IMR-90 (cell line): Measurements from ENCODE around the gene PCDHGB3. TPM values are rescaled to one million over a fixed set of nuclear protein-coding genes. Genes with fewer than 3 reads are reported as not detected.
A peak's percentile ranks its signal among the peaks of the same experiment; 100 is the strongest.

ENCODE experiments used
- ATAC-seq: fragments of 200-7000 bp; cut with Tn5 transposase; 2 replicates; pipeline ENCODE4 v1.9.1; 2020; ENCODE audit warnings: low read depth, mild to moderate bottlenecking, moderate library complexity
- BruUV-seq: library from RNA; stranded (reverse); fragments of 400-500 nt; replicated peaks from 2 replicates; lab custom pipeline; 2021; lab: Mats Ljungman, UMichigan
- CTCF ChIA-PET: fragments of 300-600 bp; formaldehyde crosslinking; extraction: SDS; loops from one replicate; lab custom pipeline; 2021; ENCODE audit warnings: antibody characterized with exemption; lab: Yijun Ruan, JAX
- POLR2A ChIA-PET: fragments of 300-600 bp; sonication (Branson Sonifier 250); formaldehyde crosslinking; loops from one replicate; lab custom pipeline; 2022; ENCODE audit warnings: antibody characterized with exemption; ENCODE audit not compliant: unreplicated experiment; lab: Charles Lee
- DNase-seq: peaks from one replicate; pipeline ENCODE4 v3.0.0; 2013
- H2AFZ ChIP-seq: replicated peaks from 2 replicates; pipeline ENCODE3; 2013; ENCODE audit warnings: low read length, mild to moderate bottlenecking; ENCODE audit not compliant: poor library complexity
- H2AK5ac ChIP-seq: 2 replicates; pipeline ENCODE4 v1.6.1; 2013; ENCODE audit warnings: low read depth, low read length, inconsistent platforms
- H2AK9ac ChIP-seq: replicated peaks from 2 replicates; pipeline ENCODE3; 2013; ENCODE audit warnings: mild to moderate bottlenecking, low read depth, low read length, moderate library complexity; ENCODE audit not compliant: poor library complexity
- H2BK120ac ChIP-seq: 2 replicates; pipeline ENCODE4 v1.6.1; 2013; ENCODE audit warnings: low read depth, low read length, inconsistent platforms
- H2BK15ac ChIP-seq: 3 replicates; pipeline ENCODE4 v1.6.1; 2013; ENCODE audit warnings: low read depth, low read length, inconsistent platforms
- H2BK20ac ChIP-seq: 2 replicates; pipeline ENCODE4 v1.6.1; 2013; ENCODE audit warnings: low read depth, mild to moderate bottlenecking, inconsistent platforms, low read length, moderate library complexity
- H2BK5ac ChIP-seq: 2 replicates; pipeline ENCODE4 v1.6.1; 2013; ENCODE audit warnings: mild to moderate bottlenecking, low read depth, low read length, inconsistent platforms; ENCODE audit not compliant: poor library complexity, severe bottlenecking
- H3K14ac ChIP-seq: replicated peaks from 2 replicates; pipeline ENCODE4 v1.6.1; 2013; ENCODE audit warnings: low read depth, low read length, inconsistent platforms
- H3K18ac ChIP-seq: 2 replicates; pipeline ENCODE4 v1.6.1; 2013; ENCODE audit warnings: low read depth, low read length, control low read depth
- H3K23ac ChIP-seq: 2 replicates; pipeline ENCODE4 v1.6.1; 2013; ENCODE audit warnings: low read depth, low read length, inconsistent platforms
- H3K27ac ChIP-seq: 2 replicates; pipeline ENCODE4 v1.5.1; 2013; ENCODE audit warnings: mild to moderate bottlenecking, control low read depth, low read length; ENCODE audit not compliant: insufficient read depth
- H3K27me3 ChIP-seq: 2 replicates; pipeline ENCODE4 v1.6.1; 2013; ENCODE audit warnings: low read length; ENCODE audit not compliant: control insufficient read depth, insufficient read depth
- H3K36me3 ChIP-seq: 2 replicates; pipeline ENCODE4 v1.6.1; 2013; ENCODE audit warnings: low read length, mixed read lengths; ENCODE audit not compliant: control insufficient read depth, insufficient read depth
- H3K4ac ChIP-seq: 2 replicates; pipeline ENCODE4 v1.6.1; 2013; ENCODE audit warnings: low read depth, low read length, inconsistent platforms
- H3K4me1 ChIP-seq: 2 replicates; pipeline ENCODE4 v1.6.1; 2013; ENCODE audit warnings: low read length, mixed read lengths; ENCODE audit not compliant: control insufficient read depth, insufficient read depth
- H3K4me2 ChIP-seq: 2 replicates; pipeline ENCODE4 v1.6.1; 2013; ENCODE audit warnings: low read depth, mild to moderate bottlenecking, control low read depth, low read length, moderate library complexity
- H3K4me3 ChIP-seq: 2 replicates; pipeline ENCODE4 v1.5.1; 2013; ENCODE audit warnings: low read depth, mild to moderate bottlenecking, control low read depth, low read length, moderate library complexity; ENCODE audit not compliant: insufficient read depth
- H3K56ac ChIP-seq: 2 replicates; pipeline ENCODE4 v1.6.1; 2013; ENCODE audit warnings: low read length, inconsistent platforms; ENCODE audit not compliant: insufficient read depth; ENCODE audit errors: extremely low read depth
- H3K79me1 ChIP-seq, 2 experiments: 2 replicates each; pipeline ENCODE4 v1.6.1; 2013; ENCODE audit warnings: low read length in 2 of 2, inconsistent platforms in 1 of 2, low read depth in 1 of 2
- H3K9ac ChIP-seq: 2 replicates; pipeline ENCODE4 v1.6.1; 2013; ENCODE audit warnings: low read depth, low read length, control low read depth
- H3K9me1 ChIP-seq: 2 replicates; pipeline ENCODE4 v1.6.1; 2013; ENCODE audit warnings: low read length, inconsistent platforms; ENCODE audit not compliant: insufficient read depth
- H3K9me3 ChIP-seq: 2 replicates; pipeline ENCODE4 v1.6.1; 2013; ENCODE audit warnings: low read length; ENCODE audit not compliant: control insufficient read depth, insufficient read depth
- H4K20me1 ChIP-seq: 2 replicates; pipeline ENCODE4 v1.6.1; 2013; ENCODE audit warnings: low read length, inconsistent platforms; ENCODE audit not compliant: insufficient read depth
- H4K5ac ChIP-seq: 2 replicates; pipeline ENCODE4 v1.6.1; 2013; ENCODE audit warnings: mild to moderate bottlenecking, low read depth, low read length, control low read depth
- H4K8ac ChIP-seq, 2 experiments: 2 replicates each; pipeline ENCODE4 v1.6.1; 2013; ENCODE audit warnings: low read depth in 2 of 2, low read length in 2 of 2, control low read depth in 1 of 2, inconsistent platforms in 1 of 2
- H4K91ac ChIP-seq: 2 replicates; pipeline ENCODE4 v1.6.1; 2013; ENCODE audit warnings: low read depth, low read length, inconsistent platforms; ENCODE audit not compliant: insufficient read depth
- CTCF ChIP-seq: conservative IDR thresholded peaks from 2 replicates; pipeline ENCODE4 v1.5.1; 2012; ENCODE audit warnings: mild to moderate bottlenecking, low read depth, low read length, improper control_type of control experiment
- MXI1 ChIP-seq: IDR thresholded peaks from 2 replicates; pipeline ENCODE4 v1.6.1; 2012; ENCODE audit warnings: low read depth, mild to moderate bottlenecking, low read length, moderate library complexity, borderline replicate concordance
- RAD21 ChIP-seq: IDR thresholded peaks from 2 replicates; pipeline ENCODE4 v1.6.1; 2012; ENCODE audit warnings: low read length, improper control_type of control experiment
- WGBS, 2 experiments: methylation state at CpG; one replicate each; pipeline versions ENCODE4 v1.1.5 to v1.1.7; 2013; ENCODE audit warnings: missing lambda C conversion rate in 2 of 2; ENCODE audit not compliant: insufficient read length in 1 of 2; ENCODE audit errors: extremely low coverage in 2 of 2; 5-methylcytosine and 5-hydroxymethylcytosine counted together
- dilution Hi-C: fragments of 300-500 bp; cut with HindIII; formaldehyde crosslinking; loops from one replicate; pipeline ENCODE4 v1.14.3; 2018; ENCODE audit warnings: low sequenced_read_pairs; ENCODE audit not compliant: unreplicated experiment
- in situ Hi-C: fragments of 300-500 bp; cut with MboI; formaldehyde crosslinking; loops from 3 replicates; pipeline ENCODE4 v1.14.3; 2019; ENCODE audit warnings: low sequenced_read_pairs, inconsistent platforms, mixed read lengths
- intact Hi-C: fragments of 100-400 bp; cut with micrococcal nuclease; formaldehyde crosslinking; loops from 2 replicates; pipeline ENCODE4 v1.10.0; 2022
- polyA plus RNA-seq, 3 experiments: library from polyadenylated mRNA; depleted of rRNA; stranded (reverse); fragments of >200 nt; gene quantifications; 2 replicates each; pipeline ENCODE4 v1.2.3, GENCODE V29; 2012; ENCODE audit warnings: low replicate concordance in 1 of 3
- total RNA-seq: library from RNA; depleted of rRNA; stranded (reverse); fragments of >200 nt; gene quantifications from 2 replicates; pipeline ENCODE4 v1.2.3, GENCODE V29; 2012

The PCDHGB3 gene
- total and polyA plus RNA-seq, 2 of the 4 experiments (the other 2 are of a cell fraction): 3.4 to 5.9 TPM

- BruUV-seq: no TSS peak
- no peak within 1 kb of the TSS for H4K5ac ChIP-seq
- POLR2A ChIA-PET: no interaction called here
- CTCF ChIA-PET: interaction anchor here (1.2 kb wide), 1 partner anchor 161 kb away, joined by 4 read pairs; no protein-coding TSS in a partner anchor
- no peak within 1 kb of the TSS for H3K4ac ChIP-seq
- H2BK15ac ChIP-seq: no peak within 1 kb of the TSS
- TF ChIP-seq CTCF (peak; percentile 43), MXI1 (no peak), RAD21 (peak; percentile 36)
- no peak within 1 kb of the TSS for H3K27ac ChIP-seq
- no peaks in the 10 kb centered on the region for H3K9me1 ChIP-seq
- peaks cover 16 to 26% of the 10 kb centered on the region in 2 experiments for H3K79me1 ChIP-seq
- intact Hi-C loops (no loop called here), in situ Hi-C loops (no loop called here), dilution Hi-C loops (no loop called here)
- no peak within 1 kb of the TSS for H3K9ac ChIP-seq
- H3K4me2 ChIP-seq: no peak within 1 kb of the TSS
- H4K20me1 ChIP-seq: no peaks in the 10 kb centered on the region
- no peak within 1 kb of the TSS for H2BK5ac ChIP-seq
- no peaks in the 10 kb centered on the region for H3K4me1 ChIP-seq
- H3K4me3 ChIP-seq: peak within 1 kb of the TSS; percentile 24
- no peak within 1 kb of the TSS for H3K14ac ChIP-seq
- ATAC-seq (no peak), DNase-seq (peak; percentile 40)
- 17% methylated on average over 3 of the region's 27 CpGs; no CpG with 5 or more reads in 1 of the 2 experiments for WGBS, 2 experiments
- H2AK9ac ChIP-seq: no peak within 1 kb of the TSS
- H2AK5ac ChIP-seq: no peak within 1 kb of the TSS
- H2BK120ac ChIP-seq: no peak within 1 kb of the TSS
- H3K9me3 ChIP-seq: peaks cover 51% of the 10 kb centered on the region
- no peak within 1 kb of the TSS for H3K18ac ChIP-seq
- no peak within 1 kb of the TSS for H3K56ac ChIP-seq
- H4K91ac ChIP-seq: no peak within 1 kb of the TSS
- no peak within 1 kb of the TSS for H2BK20ac ChIP-seq
- peaks cover 20% of the 10 kb centered on the region for H3K36me3 ChIP-seq
- no peak within 1 kb of the TSS for H3K23ac ChIP-seq
- peak within 1 kb of the TSS; percentile 9 for H2AFZ ChIP-seq
- no peak within 1 kb of the TSS for H4K8ac ChIP-seq
- H3K27me3 ChIP-seq: no peaks in the 10 kb centered on the region
Observed at GRCh38 chr5:141402553-141403243, 32.7 kb downstream of the PCDHGB3 start, which contains the start of gene PCDHGA9. PCDHGA9 (plus strand) TSS chr5:141402778; CDS start chr5:141402953, 175 bp downstream.
